HCT116 (cell line): ENCODE results near the gene CASP6.

ENCODE experiments used
- CEBPB ChIP-seq: IDR thresholded peaks from 2 replicates; pipeline ENCODE4 v1.6.1; 2012; ENCODE audit warnings: low read depth
- CTCF ChIP-seq, 3 experiments: fragments of 200-600 bp in 1 of 3; sonication (generic) in 1 of 3; IDR thresholded peaks in 2 of 3; conservative IDR thresholded peaks in 1 of 3; 2 replicates each; pipeline ENCODE4 v1.5.1; 2012 to 2017; ENCODE audit warnings: low read depth in 2 of 3, low read length in 2 of 3, antibody characterized with exemption in 1 of 3, borderline replicate concordance in 1 of 3, control low read depth in 1 of 3, mild to moderate bottlenecking in 1 of 3, mixed read lengths in 1 of 3, mixed run types in 1 of 3, moderate library complexity in 1 of 3; ENCODE audit not compliant: insufficient read depth in 1 of 3
- EZH2 ChIP-seq: fragments of 200-600 bp; sonication (generic); IDR thresholded peaks from 2 replicates; pipeline ENCODE4 v1.6.1; 2017; ENCODE audit warnings: antibody characterized with exemption, mixed run types
- EZH2phosphoT487 ChIP-seq: fragments of 200-600 bp; IDR thresholded peaks from 2 replicates; pipeline ENCODE4 v1.6.1; 2018; ENCODE audit warnings: antibody characterized with exemption, borderline replicate concordance
- MAX ChIP-seq: IDR thresholded peaks from 2 replicates; pipeline ENCODE4 v1.6.1; 2012
- POLR2A ChIP-seq: IDR thresholded peaks from 2 replicates; pipeline ENCODE4 v1.7.0; 2011; ENCODE audit warnings: borderline replicate concordance; ENCODE audit not compliant: insufficient read depth, insufficient read length; ENCODE audit errors: extremely low read depth
- POLR2AphosphoS5 ChIP-seq: IDR thresholded peaks from 2 replicates; pipeline ENCODE4 v1.6.1; 2011; ENCODE audit warnings: mild to moderate bottlenecking, low read depth, low read length, moderate library complexity
- SIN3A ChIP-seq: IDR thresholded peaks from 2 replicates; pipeline ENCODE4 v1.6.1; 2012; ENCODE audit warnings: low read depth
- TCF7L2 ChIP-seq: IDR thresholded peaks from 2 replicates; pipeline ENCODE4 v1.7.0; 2011; ENCODE audit warnings: borderline replicate concordance, inconsistent platforms; ENCODE audit not compliant: insufficient read depth, insufficient read length; ENCODE audit errors: extremely low read depth
- YY1 ChIP-seq: IDR thresholded peaks from 2 replicates; pipeline ENCODE4 v1.6.1; 2011; ENCODE audit warnings: low read length, low read depth, moderate library complexity, mild to moderate bottlenecking; ENCODE audit not compliant: insufficient replicate concordance; ENCODE audit errors: extremely low read depth
- ZBTB33 ChIP-seq: IDR thresholded peaks from 2 replicates; pipeline ENCODE4 v1.6.1; 2011; ENCODE audit warnings: mild to moderate bottlenecking, low read length, moderate library complexity; ENCODE audit not compliant: insufficient replicate concordance; ENCODE audit errors: extremely low read depth
- TF ChIP-seq, protein P1 (sequence below): IDR thresholded peaks from 2 replicates; pipeline ENCODE4 v1.6.1; 2012; ENCODE audit warnings: low read depth
- TF ChIP-seq, protein P2 (sequence below): IDR thresholded peaks from 2 replicates; pipeline ENCODE4 v1.6.1; 2012

DNA sequence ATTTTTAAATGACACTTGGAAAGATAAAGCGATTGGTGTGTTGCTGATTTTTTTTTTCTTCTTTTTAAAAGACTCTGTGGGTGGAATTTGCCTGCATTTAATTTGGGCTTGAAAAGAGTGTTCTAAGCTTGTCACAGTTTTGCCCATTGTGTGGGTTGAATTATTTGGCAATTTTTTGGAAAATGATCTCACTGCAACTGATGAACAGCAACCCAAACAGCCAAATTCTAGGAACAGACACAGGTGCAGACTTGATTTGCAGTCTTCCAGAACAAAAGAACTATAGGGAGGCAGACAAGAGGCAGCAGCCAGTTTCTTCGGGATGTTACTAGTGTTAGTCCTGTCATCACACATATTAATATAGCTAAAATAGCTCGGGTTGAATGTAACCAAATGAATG lies 40.5 kb downstream of the CASP6 start:
- TF ChIP-seq CTCF (IDR thresholded peaks at IDR 0.05 in 2 of 3, conservative IDR thresholded peaks at IDR 0.05 in 1 of 3; ENCODE audit: borderline replicate concordance in 1 of 3, insufficient read depth in 1 of 3, low read depth in 2 of 3, low read length in 2 of 3) (no peak), EZH2phosphoT487 (no peak), EZH2 (no peak), POLR2A (no peak), POLR2AphosphoS5 (no peak), SIN3A (no peak), TCF7L2 (no peak), CEBPB (no peak), MAX (no peak), YY1 (no peak), ZBTB33 (no peak)
- TF ChIP-seq, protein P1, sequence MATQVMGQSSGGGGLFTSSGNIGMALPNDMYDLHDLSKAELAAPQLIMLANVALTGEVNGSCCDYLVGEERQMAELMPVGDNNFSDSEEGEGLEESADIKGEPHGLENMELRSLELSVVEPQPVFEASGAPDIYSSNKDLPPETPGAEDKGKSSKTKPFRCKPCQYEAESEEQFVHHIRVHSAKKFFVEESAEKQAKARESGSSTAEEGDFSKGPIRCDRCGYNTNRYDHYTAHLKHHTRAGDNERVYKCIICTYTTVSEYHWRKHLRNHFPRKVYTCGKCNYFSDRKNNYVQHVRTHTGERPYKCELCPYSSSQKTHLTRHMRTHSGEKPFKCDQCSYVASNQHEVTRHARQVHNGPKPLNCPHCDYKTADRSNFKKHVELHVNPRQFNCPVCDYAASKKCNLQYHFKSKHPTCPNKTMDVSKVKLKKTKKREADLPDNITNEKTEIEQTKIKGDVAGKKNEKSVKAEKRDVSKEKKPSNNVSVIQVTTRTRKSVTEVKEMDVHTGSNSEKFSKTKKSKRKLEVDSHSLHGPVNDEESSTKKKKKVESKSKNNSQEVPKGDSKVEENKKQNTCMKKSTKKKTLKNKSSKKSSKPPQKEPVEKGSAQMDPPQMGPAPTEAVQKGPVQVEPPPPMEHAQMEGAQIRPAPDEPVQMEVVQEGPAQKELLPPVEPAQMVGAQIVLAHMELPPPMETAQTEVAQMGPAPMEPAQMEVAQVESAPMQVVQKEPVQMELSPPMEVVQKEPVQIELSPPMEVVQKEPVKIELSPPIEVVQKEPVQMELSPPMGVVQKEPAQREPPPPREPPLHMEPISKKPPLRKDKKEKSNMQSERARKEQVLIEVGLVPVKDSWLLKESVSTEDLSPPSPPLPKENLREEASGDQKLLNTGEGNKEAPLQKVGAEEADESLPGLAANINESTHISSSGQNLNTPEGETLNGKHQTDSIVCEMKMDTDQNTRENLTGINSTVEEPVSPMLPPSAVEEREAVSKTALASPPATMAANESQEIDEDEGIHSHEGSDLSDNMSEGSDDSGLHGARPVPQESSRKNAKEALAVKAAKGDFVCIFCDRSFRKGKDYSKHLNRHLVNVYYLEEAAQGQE = no peak
- TF ChIP-seq, protein P2, sequence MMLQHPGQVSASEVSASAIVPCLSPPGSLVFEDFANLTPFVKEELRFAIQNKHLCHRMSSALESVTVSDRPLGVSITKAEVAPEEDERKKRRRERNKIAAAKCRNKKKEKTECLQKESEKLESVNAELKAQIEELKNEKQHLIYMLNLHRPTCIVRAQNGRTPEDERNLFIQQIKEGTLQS = no peak
